HCT116 (cell line): ENCODE results near the gene ASAP2. TPM values are rescaled to one million over a fixed set of nuclear protein-coding genes. Genes with fewer than 3 reads are reported as not detected.

Experiments used
- ATAC-seq: fragments of 200-7000 bp; cut with Tn5 transposase; 2 replicates; pipeline ENCODE4 v1.9.1; 2020; ENCODE audit warnings: mild to moderate bottlenecking, moderate library complexity
- BruUV-seq: library from RNA; stranded (reverse); fragments of 400-500 nt; replicated peaks from 2 replicates; lab custom pipeline; 2021; lab: Mats Ljungman, UMichigan
- CTCF ChIA-PET: fragments of 300-600 bp; sonication (Branson Sonifier 250); formaldehyde crosslinking; loops from one replicate; lab custom pipeline; 2021; ENCODE audit warnings: antibody characterized with exemption; lab: Charles Lee
- POLR2A ChIA-PET: fragments of 300-600, 350-600 bp; sonication (Branson Sonifier 250); formaldehyde crosslinking; loops from one replicate; lab custom pipeline; 2021; ENCODE audit warnings: antibody characterized with exemption; lab: Charles Lee
- RAD21 ChIA-PET, 2 experiments: fragments of 300-600 bp; sonication (Branson Sonifier 250); formaldehyde crosslinking; loops; one replicate each; lab custom pipeline; 2023; ENCODE audit warnings: low total read pairs in 2 of 2; ENCODE audit not compliant: uncharacterized antibody in 2 of 2, unreplicated experiment in 2 of 2, low non-redundant PET in 1 of 2; lab: Charles Lee
- DNase-seq: peaks from one replicate; pipeline ENCODE4 v3.0.0-alpha.2; 2010; ENCODE audit warnings: low read depth, low spot score
- H2AFZ ChIP-seq: fragments of 200-600 bp; shearing (Covaris generic), sonication (generic); 2 replicates; pipeline ENCODE4 v1.6.1; 2017; ENCODE audit warnings: low read depth, mixed run types, mixed read lengths, antibody characterized with exemption, low read length; ENCODE audit not compliant: poor library complexity, severe bottlenecking
- H3K27ac ChIP-seq: 2 replicates; pipeline ENCODE4 v1.5.1; 2012; ENCODE audit warnings: low read depth, low read length
- H3K27me3 ChIP-seq: fragments of 200-600 bp; sonication (generic); 2 replicates; pipeline ENCODE4 v1.6.1; 2016; ENCODE audit warnings: mixed run types, low read length, mixed read lengths; ENCODE audit not compliant: insufficient read depth
- H3K36me3 ChIP-seq, 2 experiments: fragments of 200-500 bp in 1 of 2; fragments of 200-600 bp in 1 of 2; sonication (Bioruptor generic) in 1 of 2; sonication (generic) in 1 of 2; 2 replicates each; pipeline versions ENCODE4 v1.5.1 to v1.6.1; 2014 to 2016; ENCODE audit warnings: low read length in 2 of 2, inconsistent platforms in 1 of 2, mixed read lengths in 1 of 2, mixed run types in 1 of 2; ENCODE audit not compliant: insufficient read depth in 2 of 2, control insufficient read depth in 1 of 2
- H3K4me1 ChIP-seq, 2 experiments: fragments of 200-600 bp in 1 of 2; sonication (generic) in 1 of 2; 2 replicates each; pipeline versions ENCODE4 v1.5.1 to v1.6.1; 2012 to 2017; ENCODE audit warnings: low read length in 2 of 2, inconsistent platforms in 1 of 2, mild to moderate bottlenecking in 1 of 2, mixed read lengths in 1 of 2, mixed run types in 1 of 2, moderate library complexity in 1 of 2; ENCODE audit not compliant: insufficient read depth in 2 of 2, control insufficient read depth in 1 of 2
- H3K4me2 ChIP-seq: fragments of 200-600 bp; sonication (generic); 2 replicates; pipeline ENCODE4 v1.6.1; 2017; ENCODE audit warnings: mixed run types, low read length, mixed read lengths
- H3K4me3 ChIP-seq, 2 experiments: fragments of 200-600 bp in 1 of 2; sonication (generic) in 1 of 2; replicated peaks in 1 of 2; 2 replicates each; pipeline ENCODE4 v1.5.1; 2011 to 2016; ENCODE audit warnings: low read length in 2 of 2, control low read depth in 1 of 2, low read depth in 1 of 2, mild to moderate bottlenecking in 1 of 2, mixed read lengths in 1 of 2, mixed run types in 1 of 2
- H3K79me2 ChIP-seq: fragments of 200-600 bp; sonication (generic); 2 replicates; pipeline ENCODE4 v1.6.1; 2017; ENCODE audit warnings: mild to moderate bottlenecking, mixed run types, low read length, moderate library complexity, mixed read lengths; ENCODE audit not compliant: insufficient read depth
- H3K9ac ChIP-seq: fragments of 200-600 bp; sonication (generic); 2 replicates; pipeline ENCODE4 v1.6.1; 2016; ENCODE audit warnings: low read length, mixed read lengths
- H3K9me2 ChIP-seq: fragments of 200-600 bp; sonication (generic), shearing (Covaris generic); 2 replicates; pipeline ENCODE4 v1.6.1; 2017; ENCODE audit warnings: mixed run types, mild to moderate bottlenecking, moderate library complexity; ENCODE audit not compliant: insufficient read depth
- H3K9me3 ChIP-seq, 2 experiments: fragments of 200-500 bp in 1 of 2; fragments of 200-600 bp in 1 of 2; sonication (Bioruptor generic) in 1 of 2; sonication (generic) in 1 of 2; 2 replicates each; pipeline ENCODE4 v1.6.1; 2014 to 2017; ENCODE audit warnings: low read length in 2 of 2, mixed read lengths in 2 of 2, inconsistent platforms in 1 of 2, low read depth in 1 of 2, mild to moderate bottlenecking in 1 of 2, mixed run types in 1 of 2, moderate library complexity in 1 of 2; ENCODE audit not compliant: control insufficient read depth in 1 of 2, insufficient read depth in 1 of 2
- H4K20me1 ChIP-seq: fragments of 200-600 bp; sonication (generic), shearing (Covaris generic); 2 replicates; pipeline ENCODE4 v1.6.1; 2017; ENCODE audit warnings: mixed run types, mild to moderate bottlenecking, moderate library complexity; ENCODE audit not compliant: insufficient read depth
- CBX3 ChIP-seq: IDR thresholded peaks from 2 replicates; pipeline ENCODE4 v1.6.1; 2012; ENCODE audit warnings: low read depth
- CEBPB ChIP-seq: IDR thresholded peaks from 2 replicates; pipeline ENCODE4 v1.6.1; 2012; ENCODE audit warnings: low read depth
- EGR1 ChIP-seq: IDR thresholded peaks from 2 replicates; pipeline ENCODE4 v1.6.1; 2012; ENCODE audit warnings: low read depth
- ELF1 ChIP-seq: IDR thresholded peaks from 2 replicates; pipeline ENCODE4 v1.6.1; 2012; ENCODE audit warnings: low read depth, borderline replicate concordance
- EZH2 ChIP-seq: fragments of 200-600 bp; sonication (generic); IDR thresholded peaks from 2 replicates; pipeline ENCODE4 v1.6.1; 2017; ENCODE audit warnings: antibody characterized with exemption, mixed run types
- EZH2phosphoT487 ChIP-seq: fragments of 200-600 bp; IDR thresholded peaks from 2 replicates; pipeline ENCODE4 v1.6.1; 2018; ENCODE audit warnings: antibody characterized with exemption, borderline replicate concordance
- JUND ChIP-seq: IDR thresholded peaks from 2 replicates; pipeline ENCODE4 v1.6.1; 2012
- POLR2AphosphoS5 ChIP-seq: IDR thresholded peaks from 2 replicates; pipeline ENCODE4 v1.6.1; 2011; ENCODE audit warnings: mild to moderate bottlenecking, low read depth, low read length, moderate library complexity
- RAD21 ChIP-seq: IDR thresholded peaks from 2 replicates; pipeline ENCODE4 v1.6.1; 2012; ENCODE audit warnings: low read depth, mild to moderate bottlenecking
- SP1 ChIP-seq: IDR thresholded peaks from 2 replicates; pipeline ENCODE4 v1.6.1; 2012; ENCODE audit warnings: low read depth
- SRF ChIP-seq: IDR thresholded peaks from 2 replicates; pipeline ENCODE4 v1.6.1; 2012; ENCODE audit warnings: low read depth
- TCF7L2 ChIP-seq: IDR thresholded peaks from 2 replicates; pipeline ENCODE4 v1.7.0; 2011; ENCODE audit warnings: borderline replicate concordance, inconsistent platforms; ENCODE audit not compliant: insufficient read depth, insufficient read length; ENCODE audit errors: extremely low read depth
- ZFX ChIP-seq: fragments of 450-650 bp; IDR thresholded peaks from 2 replicates; pipeline ENCODE4 v1.6.1; 2017
- intact Hi-C: fragments of 100-400 bp; cut with micrococcal nuclease; formaldehyde crosslinking; loops from 2 replicates; pipeline ENCODE4 v1.10.0; 2022
- total RNA-seq: library from RNA; stranded (reverse); gene quantifications from one replicate; pipeline ENCODE4 v1.2.1, GENCODE V29; 2021; ENCODE audit not compliant: unreplicated experiment
- TF ChIP-seq, protein P1 (sequence below): IDR thresholded peaks from 2 replicates; pipeline ENCODE4 v1.6.1; 2012
- TF ChIP-seq, protein P2 (sequence below): IDR thresholded peaks from 2 replicates; pipeline ENCODE4 v1.6.1; 2011; ENCODE audit warnings: mild to moderate bottlenecking, low read length, moderate library complexity; ENCODE audit not compliant: insufficient replicate concordance; ENCODE audit errors: extremely low read depth
- TF ChIP-seq, protein P3 (sequence below): IDR thresholded peaks from 2 replicates; pipeline ENCODE4 v1.6.1; 2012

Gene ASAP2
- total RNA-seq, 1 experiment from 2014 or later: 16.5 TPM

DNA sequence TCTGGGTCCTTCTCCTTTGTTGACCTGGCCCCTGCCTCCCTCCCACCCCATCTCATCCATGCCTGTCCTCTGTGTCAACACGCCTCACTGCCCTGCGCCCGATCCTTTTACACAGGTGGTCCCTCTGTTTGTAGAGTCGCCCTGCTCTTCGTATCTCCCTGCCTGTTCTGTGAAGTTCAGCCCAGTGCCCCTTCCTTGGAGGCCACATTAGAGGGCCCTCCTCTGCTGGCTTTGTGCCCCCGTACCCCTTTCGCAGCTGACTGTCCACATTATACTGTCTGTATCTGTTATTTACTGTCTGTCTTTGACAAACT is 25.5 kb downstream of the ASAP2 start:
- BruUV-seq: no TSS peak
- Histone ChIP-seq H3K79me2 (peaks cover 22% of the 10 kb centered on the region), H3K4me2 (peak overlapping the region; percentile 71), H2AFZ (no peak overlapping the region), H3K27ac (no peak overlapping the region), H4K20me1 (peaks cover 4% of the 10 kb centered on the region; the same call in 1 of the 2 replicates), H3K9me3 (no peaks in the 10 kb centered on the region), H3K4me3 (no peak overlapping the region; a peak in 1 of 4 replicates), H3K4me1 (peaks cover 63% of the 10 kb centered on the region in 2 experiments), H3K9ac (no peak overlapping the region), H3K36me3 (no peaks in the 10 kb centered on the region), H3K27me3 (peaks cover 15% of the 10 kb centered on the region; the same call in 1 of the 2 replicates), H3K9me2 (no peaks in the 10 kb centered on the region)
- no peak for ATAC-seq
- TF ChIP-seq RAD21: no peak
- no peak for TF ChIP-seq POLR2AphosphoS5
- TF ChIP-seq JUND: no peak
- no peak for TF ChIP-seq CEBPB
- TF ChIP-seq EZH2phosphoT487: no peak
- TF ChIP-seq, protein P1, sequence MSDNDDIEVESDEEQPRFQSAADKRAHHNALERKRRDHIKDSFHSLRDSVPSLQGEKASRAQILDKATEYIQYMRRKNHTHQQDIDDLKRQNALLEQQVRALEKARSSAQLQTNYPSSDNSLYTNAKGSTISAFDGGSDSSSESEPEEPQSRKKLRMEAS: no peak
- DNase-seq: no peak
- ChIA-PET RAD21 (no interaction called here), CTCF (no interaction called here), POLR2A (no interaction called here)
- intact Hi-C loops: no loop called here

DNA sequence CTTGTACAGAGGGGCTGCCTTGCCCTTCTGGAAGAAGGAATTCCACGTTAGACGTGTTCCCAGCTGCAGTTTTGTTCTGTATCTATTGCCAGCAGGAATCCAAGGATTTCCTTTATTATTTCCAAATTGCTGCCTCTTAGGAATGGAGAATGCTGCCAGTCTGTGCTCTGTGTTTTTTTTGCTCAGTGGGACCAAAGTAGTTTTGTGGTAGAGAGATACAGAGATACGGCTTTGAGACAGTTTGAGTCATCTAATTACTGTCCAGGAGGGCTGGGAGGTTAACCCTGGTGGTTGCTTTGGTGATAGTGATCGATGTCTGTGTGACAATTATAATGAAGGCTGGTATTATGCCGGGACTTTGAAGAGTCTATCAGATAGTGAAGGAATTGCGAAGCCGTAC is 26.3 kb downstream of the ASAP2 start:
- ChIA-PET CTCF (interaction anchor here (1.7 kb wide), 1 partner anchor 28 kb away, joined by 4 read pairs; no protein-coding TSS in a partner anchor), POLR2A (interaction anchor here (1.0 kb wide), 1 partner anchor 25 kb away, joined by 4 read pairs; no protein-coding TSS in a partner anchor), RAD21 (no interaction called here)
- ATAC-seq (peak; percentile 74), DNase-seq (peak; percentile 77)
- no TSS peak for BruUV-seq
- intact Hi-C loops: no loop called here
- peak overlapping the region; percentile 14; the same call in 1 of the 2 replicates for H3K9ac ChIP-seq
- no peaks in the 10 kb centered on the region for H3K9me2 ChIP-seq
- peaks cover 28% of the 10 kb centered on the region for H3K79me2 ChIP-seq
- peak overlapping the region; percentile 33; the same call in 1 of the 2 replicates for H3K27ac ChIP-seq
- H3K27me3 ChIP-seq: peaks cover 15% of the 10 kb centered on the region; the same call in 1 of the 2 replicates
- peak overlapping the region; percentile 71 for H3K4me2 ChIP-seq
- no peaks in the 10 kb centered on the region for H3K9me3 ChIP-seq
- H3K4me1 ChIP-seq: peaks cover 63 to 67% of the 10 kb centered on the region in 2 experiments
- no peaks in the 10 kb centered on the region for H3K36me3 ChIP-seq
- peaks cover 4% of the 10 kb centered on the region; the same call in 1 of the 2 replicates for H4K20me1 ChIP-seq
- no peak overlapping the region for H2AFZ ChIP-seq
- peak overlapping the region in 1 of 2 experiments; percentile 4; a peak in 1 of 4 replicates for H3K4me3 ChIP-seq
- TF ChIP-seq SP1: peak; percentile 79
- no peak; the same call in 1 of the 2 replicates for TF ChIP-seq SRF
- TF ChIP-seq RAD21: peak; percentile 18; the same call in 1 of the 2 replicates
- peak; percentile 58; the same call in 1 of the 2 replicates for TF ChIP-seq POLR2AphosphoS5
- peak; percentile 76 for TF ChIP-seq TCF7L2
- peak; percentile 62; the same call in 1 of the 2 replicates for TF ChIP-seq CBX3
- no peak for TF ChIP-seq EZH2
- TF ChIP-seq, protein P2, sequence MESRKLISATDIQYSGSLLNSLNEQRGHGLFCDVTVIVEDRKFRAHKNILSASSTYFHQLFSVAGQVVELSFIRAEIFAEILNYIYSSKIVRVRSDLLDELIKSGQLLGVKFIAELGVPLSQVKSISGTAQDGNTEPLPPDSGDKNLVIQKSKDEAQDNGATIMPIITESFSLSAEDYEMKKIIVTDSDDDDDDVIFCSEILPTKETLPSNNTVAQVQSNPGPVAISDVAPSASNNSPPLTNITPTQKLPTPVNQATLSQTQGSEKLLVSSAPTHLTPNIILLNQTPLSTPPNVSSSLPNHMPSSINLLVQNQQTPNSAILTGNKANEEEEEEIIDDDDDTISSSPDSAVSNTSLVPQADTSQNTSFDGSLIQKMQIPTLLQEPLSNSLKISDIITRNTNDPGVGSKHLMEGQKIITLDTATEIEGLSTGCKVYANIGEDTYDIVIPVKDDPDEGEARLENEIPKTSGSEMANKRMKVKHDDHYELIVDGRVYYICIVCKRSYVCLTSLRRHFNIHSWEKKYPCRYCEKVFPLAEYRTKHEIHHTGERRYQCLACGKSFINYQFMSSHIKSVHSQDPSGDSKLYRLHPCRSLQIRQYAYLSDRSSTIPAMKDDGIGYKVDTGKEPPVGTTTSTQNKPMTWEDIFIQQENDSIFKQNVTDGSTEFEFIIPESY: peak; percentile 8
- TF ChIP-seq ELF1: no peak
- TF ChIP-seq EGR1: no peak
- TF ChIP-seq, protein P3, sequence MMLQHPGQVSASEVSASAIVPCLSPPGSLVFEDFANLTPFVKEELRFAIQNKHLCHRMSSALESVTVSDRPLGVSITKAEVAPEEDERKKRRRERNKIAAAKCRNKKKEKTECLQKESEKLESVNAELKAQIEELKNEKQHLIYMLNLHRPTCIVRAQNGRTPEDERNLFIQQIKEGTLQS: no peak
- TF ChIP-seq ZFX: no peak
